Activated CD4-positive, alpha-beta T cell treated with anti-CD3 and anti-CD28 coated beads for 1 hour (primary cell): ENCODE results near the gene SIGLEC1.

Source experiments
- DNase-seq: peaks from one replicate; pipeline ENCODE4 v3.0.0-alpha.2; 2020

SIGLEC1 gene

GRCh38 chr20:3697588-3698305, 14.7 kb downstream of the SIGLEC1 start:
- DNase-seq: no peak

- DNase-seq: no peak
Observed at GRCh38 chr20:3696745-3697587, 15.4 kb downstream of the SIGLEC1 start.

GRCh38 chr20:3696200-3696599, 16.2 kb downstream of the SIGLEC1 start:
- DNase-seq: no peak

GRCh38 chr20:3694864-3695263, 17.5 kb downstream of the SIGLEC1 start:
- DNase-seq: no peak

GRCh38 chr20:3693376-3693775, 19.0 kb downstream of the SIGLEC1 start:
- no peak for DNase-seq

- DNase-seq: no peak
Observed at GRCh38 chr20:3692706-3693294, 19.6 kb downstream of the SIGLEC1 start.

- DNase-seq: no peak
Observed at GRCh38 chr20:3691897-3692296, 20.5 kb downstream of the SIGLEC1 start.

- no peak for DNase-seq
Observed at GRCh38 chr20:3691306-3691705, 21.1 kb downstream of the SIGLEC1 start.

- DNase-seq: no peak
Observed at GRCh38 chr20:3690413-3690812, 22.0 kb downstream of the SIGLEC1 start.

- DNase-seq: no peak
Observed at GRCh38 chr20:3689978-3690377, 22.4 kb downstream of the SIGLEC1 start.

GRCh38 chr20:3687655-3688054, 24.7 kb downstream of the SIGLEC1 start:
- no peak for DNase-seq

- DNase-seq: no peak
Observed at GRCh38 chr20:3686867-3687321, 25.5 kb downstream of the SIGLEC1 start.

GRCh38 chr20:3686421-3686820, 26.0 kb downstream of the SIGLEC1 start:
- no peak for DNase-seq

GRCh38 chr20:3685341-3685740, 27.1 kb downstream of the SIGLEC1 start:
- DNase-seq: no peak

- no peak for DNase-seq
Observed at GRCh38 chr20:3681931-3682781, 30.2 kb downstream of the SIGLEC1 start, which contains the start of gene ADAM33. Gene ADAM33 (minus strand): TSS chr20:3682010. CDS start chr20:3682004, 6 bp downstream.

- DNase-seq: no peak
Observed at GRCh38 chr20:3681352-3681930, 31.0 kb downstream of the SIGLEC1 start.

- DNase-seq: no peak
Observed at GRCh38 chr20:3680701-3681351, 31.6 kb downstream of the SIGLEC1 start.

GRCh38 chr20:3679749-3680700, 32.4 kb downstream of the SIGLEC1 start:
- no peak for DNase-seq

GRCh38 chr20:3678856-3679720, 33.3 kb downstream of the SIGLEC1 start:
- no peak for DNase-seq
